Left ventricle myocardium superior (tissue), 1 donor: ENCODE measurements around the gene GLCE. TPM values are rescaled to one million over a fixed set of nuclear protein-coding genes. Genes with fewer than 3 reads are reported as not detected.

ENCODE experiments used
- ATAC-seq: fragments of 200-7000 bp; cut with Tn5 transposase; one replicate; pipeline ENCODE4 v1.9.1; 2020; ENCODE audit warnings: mild to moderate bottlenecking, moderate library complexity
- DNase-seq: peaks from one replicate; pipeline ENCODE4 v3.0.0-alpha.2; 2020
- intact Hi-C: fragments of 100-400 bp; cut with micrococcal nuclease; formaldehyde crosslinking; loops from one replicate; pipeline ENCODE4 v1.11.0; 2022
- total RNA-seq: library from RNA; stranded (reverse); fragmentation: NEBNext Ultra II Directional; extraction: Animal tissue kit (Norgen Biotek cat#: 25700); gene quantifications from one replicate; pipeline ENCODE4 v1.2.1, GENCODE V29; 2021
- donor health status: DM: no; HTN: yes; CAD: no; lungs with severe emphysema.

The GLCE gene
- total RNA-seq, 1 donor from 2014 or later: 8.4 TPM

GRCh38 chr15:69303337-69304181, 143.1 kb downstream of the GLCE start:
- intact Hi-C loops: no loop called here
- ATAC-seq (no peak), DNase-seq (no peak)

DNA sequence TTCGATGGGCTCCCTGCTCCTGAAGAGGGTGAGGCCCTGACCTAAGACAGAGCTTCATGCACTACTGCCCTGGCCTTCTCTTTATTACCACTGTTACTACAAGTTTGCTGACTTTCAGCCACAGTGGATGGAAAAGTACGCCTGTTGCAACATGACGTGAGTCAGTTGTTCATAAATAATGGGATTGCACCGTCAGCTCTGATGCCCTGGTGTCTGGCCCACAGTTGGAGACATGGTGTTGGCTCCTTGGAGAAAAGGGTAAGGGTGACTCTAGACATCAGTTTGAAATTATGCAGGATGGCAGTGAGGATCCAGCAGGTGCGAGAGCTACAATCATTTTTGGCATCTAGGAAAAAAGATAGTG, 143.7 kb downstream of the GLCE start:
- ATAC-seq: no peak
- intact Hi-C loops: no loop called here
- DNase-seq: no peak

DNA sequence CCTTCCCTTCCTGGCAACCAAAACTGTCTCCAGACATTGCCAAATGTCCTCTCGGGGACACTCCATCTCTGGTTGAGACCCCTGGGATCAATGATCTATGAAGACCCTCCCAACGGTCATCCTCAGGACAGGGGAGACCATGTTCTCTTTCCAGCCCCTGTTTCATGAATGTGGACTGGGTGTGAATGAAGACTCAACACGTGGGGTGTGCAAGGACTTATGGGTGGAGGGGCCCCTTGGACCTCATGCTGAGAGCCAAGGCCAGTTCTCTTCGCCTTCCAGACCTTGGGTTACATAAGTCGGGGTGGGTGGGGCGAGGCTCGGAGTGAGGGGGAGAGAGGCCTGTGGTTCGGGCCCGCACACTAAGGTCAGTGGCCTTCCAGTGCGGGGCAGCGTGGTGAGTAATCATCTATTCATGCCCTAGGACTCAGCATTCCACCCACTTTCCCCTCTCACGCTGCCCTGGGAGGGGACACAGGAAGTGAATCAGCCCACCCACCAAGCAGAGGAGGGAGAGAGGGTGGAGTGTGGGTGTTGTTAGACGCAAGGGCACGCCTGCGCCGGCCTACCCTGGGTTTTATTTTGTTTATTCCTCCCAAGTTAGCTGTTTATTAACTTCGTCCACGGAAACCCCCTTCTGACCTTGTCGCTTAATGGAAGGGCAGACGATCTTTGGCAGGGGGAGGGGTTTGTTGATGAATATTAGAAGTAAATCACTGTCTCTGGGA, 144.9 kb downstream of the GLCE start:
- no peak for DNase-seq
- ATAC-seq: peak; percentile 50

DNA sequence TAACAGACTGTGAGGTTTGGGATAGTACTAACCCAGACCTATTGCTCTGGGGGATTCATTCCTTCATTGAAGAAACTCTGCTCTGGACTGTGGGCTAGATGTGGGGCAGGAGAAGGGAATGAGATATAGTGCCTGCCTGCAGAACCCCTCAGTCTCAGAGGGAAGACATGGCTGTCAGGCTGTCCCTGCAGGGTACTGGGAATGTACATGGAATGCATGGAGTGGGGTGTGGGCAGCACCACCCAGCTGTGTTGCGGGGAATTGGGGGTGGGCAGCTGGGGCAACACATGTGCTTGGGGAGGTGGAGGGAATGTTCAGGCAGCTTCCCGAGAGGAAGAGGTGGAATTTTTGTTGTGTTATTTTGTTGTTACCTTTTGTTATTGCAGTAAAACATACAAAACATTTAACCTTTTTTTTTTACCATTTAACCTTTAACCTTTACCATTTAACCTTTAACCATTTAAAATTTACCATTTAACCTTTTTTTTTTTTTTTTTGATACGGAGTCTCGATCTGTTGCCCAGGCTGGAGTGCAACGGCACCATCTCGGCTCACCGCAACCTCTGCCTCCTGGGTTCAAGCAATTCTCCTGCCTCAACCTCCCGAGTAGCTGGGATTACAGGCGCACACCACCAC, 145.6 kb downstream of the GLCE start:
- ATAC-seq (no peak), DNase-seq (no peak)
- intact Hi-C loops: no loop called here

More for the DNA sequence above, 144.9 kb downstream of the GLCE start:
- intact Hi-C loops: no loop called here

DNA sequence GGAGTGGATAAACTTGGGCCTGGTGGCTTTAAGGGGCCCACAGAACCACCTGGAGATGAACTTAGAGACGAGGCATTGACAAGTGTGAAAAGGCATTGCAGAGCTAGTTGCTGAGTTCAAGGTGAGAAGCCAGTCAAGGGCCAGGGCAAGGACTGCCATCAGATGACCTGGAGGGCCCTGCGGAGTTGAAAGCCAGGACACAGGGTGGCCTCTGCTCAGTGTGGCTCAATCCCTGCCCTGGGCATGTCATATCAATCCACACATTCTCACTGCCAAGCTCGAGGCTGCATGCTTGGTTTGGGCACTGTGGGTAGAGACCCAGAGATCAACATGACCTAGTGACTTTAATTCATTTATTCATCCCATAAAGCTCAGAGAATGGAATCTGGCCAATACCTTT, 147.5 kb downstream of the GLCE start:
- intact Hi-C loops: no loop called here
- DNase-seq (no peak), ATAC-seq (no peak)

DNA sequence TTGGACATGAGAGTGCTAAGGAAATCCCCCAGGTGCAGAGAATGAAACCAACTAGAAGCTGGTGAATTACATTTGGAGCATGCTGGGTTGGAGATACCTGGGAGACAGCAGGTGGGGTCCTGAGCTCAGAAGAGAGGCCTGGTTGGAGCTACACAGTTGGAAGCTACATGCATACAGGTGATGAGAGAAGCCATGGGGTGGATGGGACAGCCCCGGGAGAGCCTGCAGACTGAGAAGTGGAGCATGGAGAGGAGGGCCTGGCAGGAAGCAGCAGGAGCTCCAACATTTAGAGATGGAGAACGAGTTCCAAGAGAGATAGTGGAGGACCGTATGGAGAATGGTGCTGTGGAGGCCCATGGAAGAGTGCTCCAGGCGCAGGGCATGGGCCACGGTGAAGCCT, 148.5 kb downstream of the GLCE start:
- DNase-seq (no peak), ATAC-seq (no peak)
- intact Hi-C loops: no loop called here

DNA sequence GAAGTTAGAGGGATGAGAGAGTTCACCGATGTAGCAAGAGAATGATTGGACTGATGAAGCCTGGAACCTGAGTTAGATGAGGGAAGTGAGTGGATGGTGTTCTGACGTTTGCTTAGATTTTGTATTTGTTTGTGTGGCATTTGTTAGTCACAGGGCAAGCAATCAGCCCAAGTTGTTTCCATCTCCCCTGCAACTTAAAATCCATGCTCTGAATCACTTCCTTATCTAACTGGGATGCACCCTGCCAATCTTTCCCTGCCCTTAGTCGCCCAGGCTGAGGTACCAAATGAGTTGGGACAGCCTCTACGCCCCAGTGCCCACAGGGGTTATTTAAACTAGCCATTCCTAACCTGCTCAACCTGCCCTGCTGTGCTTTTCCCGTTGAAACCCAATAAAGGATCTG, 150.9 kb downstream of the GLCE start:
- ATAC-seq (no peak), DNase-seq (no peak)
- intact Hi-C loops: no loop called here

GRCh38 chr15:69313432-69314000, 153.1 kb downstream of the GLCE start:
- no peak for DNase-seq
- intact Hi-C loops: no loop called here
- no peak for ATAC-seq

DNA sequence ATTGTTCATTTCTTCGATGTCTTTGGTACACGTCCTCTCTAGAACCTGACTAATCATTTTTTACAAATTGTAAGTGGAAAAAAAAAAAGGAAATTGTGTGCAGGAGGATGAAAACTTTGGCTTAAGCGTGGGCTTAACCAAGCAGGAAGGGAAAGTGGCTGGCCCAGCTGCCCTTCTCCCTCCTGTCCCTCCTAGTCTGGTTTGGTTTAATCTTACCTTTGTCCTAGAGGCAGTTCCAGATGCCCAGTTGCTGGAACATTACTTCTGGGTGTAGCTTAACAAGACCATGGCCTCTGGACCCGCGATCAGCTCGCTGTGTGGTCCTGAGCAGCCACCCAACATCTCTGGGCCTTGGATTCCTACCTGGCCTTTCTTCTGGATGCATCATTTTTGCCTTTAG, 153.7 kb downstream of the GLCE start:
- intact Hi-C loops: no loop called here
- ATAC-seq: no peak

DNA sequence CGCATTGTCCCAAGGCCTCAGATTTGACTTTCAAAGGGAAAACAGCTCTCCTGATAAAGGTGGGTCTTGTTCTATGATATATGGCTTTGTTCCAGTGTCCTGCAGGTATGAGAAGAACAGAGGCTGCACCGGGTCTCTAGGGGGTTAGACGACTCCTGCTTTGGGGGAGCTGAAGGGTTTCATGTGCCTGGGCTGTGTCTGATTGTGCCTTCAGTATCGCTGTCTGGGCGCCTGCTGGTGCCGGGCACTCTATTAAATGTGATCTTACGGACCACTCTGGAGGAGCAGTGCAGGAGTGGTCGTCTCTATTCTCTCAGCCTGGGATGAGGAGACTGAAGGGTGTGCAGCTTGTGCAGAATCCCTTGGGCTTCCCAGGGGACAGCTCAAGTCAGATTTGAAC, 154.3 kb downstream of the GLCE start:
- intact Hi-C loops: no loop called here
- no peak for DNase-seq
- no peak for ATAC-seq

More for the DNA sequence above, 153.7 kb downstream of the GLCE start:
- DNase-seq: no peak

- intact Hi-C loops: no loop called here
- ATAC-seq (no peak), DNase-seq (no peak)
Observed at GRCh38 chr15:69315402-69316110, 155.1 kb downstream of the GLCE start.

- no peak for DNase-seq
- ATAC-seq: no peak
- intact Hi-C loops: no loop called here
Observed at GRCh38 chr15:69316291-69316690, 155.9 kb downstream of the GLCE start.

GRCh38 chr15:69317392-69317841, 157.0 kb downstream of the GLCE start:
- no peak for DNase-seq
- ATAC-seq: no peak
- intact Hi-C loops: no loop called here

DNA sequence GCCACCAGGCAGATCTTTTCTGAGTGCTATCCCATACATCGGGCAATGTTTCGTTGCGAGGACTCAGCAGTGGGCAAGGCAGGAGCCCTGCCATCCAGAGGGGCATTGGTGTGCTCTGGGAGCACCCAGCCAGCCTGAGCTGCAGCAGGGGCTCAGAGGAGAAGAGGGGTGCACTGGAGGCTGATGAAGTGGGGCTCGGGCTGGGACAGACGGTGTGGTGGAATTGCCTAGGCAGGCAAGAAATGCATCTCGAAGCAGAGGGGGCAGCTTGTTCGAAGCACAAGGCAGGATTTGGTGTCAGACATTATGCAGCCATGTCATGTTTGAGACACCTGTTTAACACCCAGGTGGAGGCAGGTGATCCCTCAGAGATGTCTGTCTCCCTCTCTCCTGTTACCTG, 157.6 kb downstream of the GLCE start:
- intact Hi-C loops: no loop called here
- DNase-seq (no peak), ATAC-seq (no peak)

- DNase-seq (no peak), ATAC-seq (no peak)
- intact Hi-C loops: no loop called here
Observed at GRCh38 chr15:69319384-69320375, 159.2 kb downstream of the GLCE start.

DNA sequence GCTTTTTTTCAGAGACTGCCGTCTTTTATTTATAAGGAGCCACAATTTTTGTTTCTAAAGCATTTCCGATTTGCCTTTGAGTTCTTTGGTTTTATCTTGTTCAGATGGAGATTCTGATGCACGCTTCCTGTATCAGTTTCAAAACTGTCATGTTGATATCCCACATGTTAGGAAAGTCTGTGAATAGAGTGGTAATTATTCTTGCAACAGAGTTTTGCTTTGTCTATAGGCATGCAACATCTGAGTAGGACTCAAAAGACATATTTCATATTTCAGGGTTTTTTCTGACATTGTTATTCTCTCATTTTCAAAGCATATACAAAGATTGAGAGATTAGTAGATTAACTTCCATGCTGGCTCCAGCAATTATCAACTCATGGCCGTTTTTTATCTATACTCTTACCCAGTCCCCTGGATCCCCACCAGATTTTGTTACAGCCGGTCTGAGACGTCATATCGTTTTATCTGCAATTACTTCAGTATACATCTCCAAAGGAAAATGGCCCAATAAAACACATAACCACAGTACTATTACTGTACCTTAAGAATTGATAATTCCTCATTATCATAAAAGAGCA, 160.6 kb downstream of the GLCE start:
- intact Hi-C loops: no loop called here
- no peak for DNase-seq

More for the DNA sequence above, 160.6 kb downstream of the GLCE start:
- ATAC-seq: no peak
